GM18861 (cell line): Measurements from ENCODE around the gene ZNF710.
A peak's percentile ranks its signal among the peaks of the same experiment; 100 is the strongest.
"Not testable (repeated sequence)": the region's sequence is repeated elsewhere in the genome, so short reads cannot be mapped to it uniquely, and the experiment has no call there.

Experiments used
- ATAC-seq: cut with Tn5 transposase; IDR thresholded peaks from one replicate; pipeline ENCODE4 v1.9.1; 2021; ENCODE audit not compliant: unreplicated experiment

Gene ZNF710

DNA sequence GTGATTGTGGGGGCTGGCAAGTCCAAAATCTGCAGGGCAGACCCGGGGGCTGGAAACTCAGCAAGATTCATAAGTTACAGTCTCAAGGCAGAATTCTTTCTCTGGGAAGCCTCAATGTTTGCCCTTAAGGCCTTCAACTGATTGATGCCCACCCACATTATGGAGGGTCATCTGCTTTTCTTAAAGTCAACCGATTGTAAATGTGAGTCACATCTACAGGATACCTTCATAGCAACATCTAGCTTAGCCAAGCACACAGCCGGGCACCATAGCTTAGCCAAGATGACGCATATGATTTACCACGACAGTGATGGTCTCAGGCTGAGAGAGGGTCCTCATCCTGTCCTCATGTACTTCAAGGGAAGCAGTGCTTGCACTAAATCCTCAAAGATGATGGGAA is 57.7 kb downstream of the ZNF710 start:
- ATAC-seq = no peak

DNA sequence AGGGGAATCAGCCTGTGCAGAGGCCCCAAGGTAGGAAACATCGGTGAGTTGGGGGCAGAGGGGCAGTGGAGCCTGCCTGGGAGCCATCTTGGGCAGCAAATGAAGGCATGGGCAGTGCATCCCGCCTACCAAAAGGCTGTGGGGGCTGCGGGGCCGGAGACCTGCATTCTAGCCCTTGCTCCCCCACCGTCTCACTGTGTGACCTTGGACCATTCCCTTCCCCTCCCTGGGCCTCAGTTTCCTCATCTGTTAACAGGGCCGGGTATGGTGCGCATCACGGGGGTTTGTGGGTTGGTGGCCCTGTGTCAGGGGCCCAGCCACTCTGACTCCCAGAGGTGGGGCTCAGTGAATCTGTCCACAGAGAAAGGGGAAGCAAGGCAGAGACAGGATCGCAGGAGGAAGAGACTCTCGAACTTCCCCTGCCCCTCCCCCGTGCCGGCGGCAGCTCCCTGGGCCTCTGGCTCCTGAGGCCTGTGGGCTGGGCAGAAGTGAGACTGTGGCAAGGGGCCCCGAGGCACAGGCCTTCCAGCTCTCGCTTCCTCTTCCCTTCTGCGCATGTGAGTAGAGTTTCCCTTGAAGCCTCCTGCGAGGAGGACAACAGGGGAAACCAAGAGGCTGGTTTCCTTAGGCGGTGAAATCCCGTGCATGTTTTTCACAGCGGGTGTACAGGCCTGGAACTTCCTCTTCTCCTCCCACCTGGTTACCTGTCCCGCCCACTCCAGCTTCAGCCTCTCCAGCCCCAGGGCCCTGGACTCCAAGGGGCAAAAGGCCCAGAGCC is 58.3 kb downstream of the ZNF710 start:
- ATAC-seq = peak; percentile 90

DNA sequence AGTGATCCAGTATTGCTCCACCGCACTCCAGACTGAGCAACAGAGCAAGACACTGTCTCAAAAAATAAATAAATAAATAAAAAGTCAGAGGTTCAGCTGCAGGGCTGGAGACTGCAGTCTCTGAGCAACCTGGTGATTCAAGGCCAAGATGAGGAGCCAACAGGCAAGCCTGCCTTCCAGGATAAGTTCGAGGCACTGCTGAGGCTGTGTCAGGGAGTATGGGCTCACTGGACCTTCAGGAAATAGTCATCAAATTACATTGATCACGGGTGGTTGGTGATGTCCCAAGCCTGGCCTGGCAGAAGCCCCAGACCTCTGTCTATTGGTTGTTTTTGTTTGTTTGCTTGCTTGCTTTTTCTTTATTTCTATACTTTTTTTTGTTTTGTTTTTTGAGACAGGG is 59.7 kb downstream of the ZNF710 start:
- ATAC-seq = no peak

DNA sequence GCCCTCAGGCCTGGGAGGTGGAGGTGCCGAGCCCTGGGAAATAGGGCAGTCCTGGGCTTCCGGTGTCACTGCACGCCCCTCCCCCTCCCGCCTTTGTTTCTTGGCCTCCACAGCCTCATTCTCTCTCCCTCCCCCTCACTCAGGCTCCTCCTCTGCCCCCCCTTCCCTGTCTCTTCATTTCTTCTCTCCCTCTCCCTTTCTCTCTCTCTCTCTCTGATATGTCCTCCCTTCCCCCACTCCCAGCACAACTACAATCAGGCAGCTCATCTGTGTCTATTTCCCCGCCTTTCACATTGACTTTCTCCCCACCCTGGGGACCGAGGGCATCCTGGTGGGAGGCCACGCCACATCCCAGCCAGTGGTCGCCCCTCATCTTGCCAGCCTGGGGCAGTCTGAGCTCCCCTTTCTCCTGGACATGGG is 60.9 kb downstream of the ZNF710 start:
- ATAC-seq = no peak

DNA sequence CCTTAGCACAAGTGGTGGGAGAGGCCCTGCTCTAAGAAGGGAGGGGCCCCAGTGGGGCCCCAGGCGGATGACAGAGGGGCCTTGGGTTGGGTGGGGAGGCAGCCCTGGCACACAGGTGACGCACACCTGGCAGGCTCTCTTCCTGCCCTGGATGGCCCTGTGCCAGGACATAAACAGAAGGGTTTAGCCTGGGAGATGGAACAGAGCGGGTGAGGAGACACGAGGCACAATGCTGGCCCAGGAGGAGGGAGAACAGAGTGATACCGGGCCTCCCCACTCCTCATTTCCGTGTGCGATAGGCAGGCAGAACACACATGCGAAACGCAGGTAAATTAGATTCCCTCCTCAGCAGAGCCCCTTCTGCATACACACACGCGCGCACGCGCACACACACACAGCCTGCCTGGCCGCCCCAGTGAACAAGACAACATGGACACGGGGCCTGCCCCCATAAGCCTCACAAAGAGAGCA is 61.4 kb downstream of the ZNF710 start:
- no peak for ATAC-seq

DNA sequence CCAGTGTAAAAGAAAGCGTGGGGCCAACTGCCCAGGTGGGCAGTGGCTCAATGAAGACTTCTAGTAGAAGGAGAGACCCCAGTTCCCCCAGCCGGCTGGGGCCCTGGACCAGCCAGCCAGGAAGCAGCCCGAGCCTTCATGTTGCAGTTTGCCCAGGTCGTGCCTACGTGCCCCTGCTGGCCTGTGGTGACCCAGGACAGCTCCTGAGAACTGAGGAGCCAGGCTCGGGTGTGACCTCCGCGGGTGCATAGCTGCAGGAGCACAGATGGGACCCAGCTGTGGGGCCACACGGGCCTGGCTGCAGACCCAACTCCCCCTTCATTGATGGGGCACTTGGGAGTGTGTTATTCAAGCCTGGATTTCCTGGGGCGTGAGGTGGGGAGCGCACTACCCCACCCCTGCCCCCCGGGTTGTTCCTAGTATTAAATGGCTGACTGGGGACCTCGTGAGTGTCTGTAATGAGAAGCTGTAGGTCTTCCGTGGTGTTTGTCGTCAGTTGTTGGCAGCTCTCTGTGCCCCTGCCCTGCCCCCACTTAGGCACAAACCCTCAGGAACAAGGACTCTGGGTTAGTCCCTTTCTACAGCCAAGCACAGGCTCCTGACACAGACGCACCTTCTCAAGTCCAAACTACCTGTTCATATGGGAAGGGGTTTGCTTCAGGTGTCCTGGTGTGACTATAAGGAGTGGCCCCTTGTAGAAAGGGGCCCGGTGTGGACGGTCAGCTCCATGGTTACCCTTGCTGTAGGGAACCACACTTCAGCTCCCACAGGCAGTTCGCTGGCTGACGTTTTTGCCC is 62.0 kb downstream of the ZNF710 start:
- ATAC-seq = no peak

DNA sequence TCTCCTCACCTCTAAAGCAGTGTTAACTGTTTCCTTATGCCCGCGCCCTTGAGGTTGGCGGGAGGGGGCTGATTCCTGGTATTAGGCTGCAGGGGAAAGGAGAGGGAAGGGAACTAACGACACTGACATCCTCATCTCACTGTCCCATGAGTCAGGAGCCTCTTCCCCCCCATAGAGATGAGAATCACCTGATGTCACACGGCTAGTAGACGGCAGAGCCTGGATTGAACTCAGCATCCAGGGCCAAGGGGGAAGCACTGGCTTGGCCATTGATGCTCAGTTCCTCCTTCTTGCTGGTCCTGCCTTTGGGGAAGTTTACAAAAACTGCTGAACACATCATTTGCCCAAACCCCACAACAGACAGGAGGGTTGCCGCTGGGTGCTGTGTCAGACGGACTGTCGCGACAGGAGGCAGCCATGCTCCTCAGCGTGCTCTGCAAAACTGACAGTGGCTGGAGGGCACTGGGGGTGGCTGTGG is 62.7 kb downstream of the ZNF710 start:
- no peak for ATAC-seq

DNA sequence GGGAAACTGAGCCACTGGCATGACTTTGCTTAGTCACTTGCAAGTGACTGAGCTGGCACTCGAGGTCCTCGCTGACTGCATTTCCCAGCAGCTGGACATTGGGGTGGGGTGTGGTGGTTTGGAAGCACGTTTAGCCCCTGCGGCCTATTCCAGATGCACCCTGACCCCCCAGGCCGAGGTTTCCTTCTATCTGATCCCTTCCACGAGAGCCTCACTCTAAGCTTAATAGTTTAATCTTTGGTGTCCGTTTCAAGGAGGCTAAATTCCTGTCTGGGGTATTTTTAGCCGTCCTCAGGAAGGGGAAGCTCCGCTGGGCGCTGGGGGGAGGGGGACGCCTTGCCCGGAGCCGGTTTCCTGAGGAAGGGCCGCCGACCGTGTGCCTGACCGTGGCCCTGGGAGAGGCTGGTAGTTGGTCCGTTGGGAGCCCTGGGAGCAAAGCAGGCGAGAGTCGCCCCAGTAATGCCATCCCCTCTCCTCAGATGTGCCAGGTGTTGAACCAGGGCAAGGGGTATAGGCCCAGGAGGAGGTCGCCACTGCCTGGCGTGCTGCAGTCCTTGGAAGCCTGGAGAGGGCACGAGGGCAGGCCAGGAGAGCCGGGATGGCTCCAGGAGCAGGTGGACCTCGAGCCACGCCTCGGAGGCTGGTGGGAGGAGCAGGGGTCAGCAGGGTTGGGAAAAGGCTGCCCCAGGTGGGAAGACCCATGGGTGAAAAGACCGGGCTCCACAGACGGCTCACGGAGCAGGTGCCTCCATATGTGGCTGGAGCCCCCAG is 64.0 kb downstream of the ZNF710 start:
- no peak for ATAC-seq

DNA sequence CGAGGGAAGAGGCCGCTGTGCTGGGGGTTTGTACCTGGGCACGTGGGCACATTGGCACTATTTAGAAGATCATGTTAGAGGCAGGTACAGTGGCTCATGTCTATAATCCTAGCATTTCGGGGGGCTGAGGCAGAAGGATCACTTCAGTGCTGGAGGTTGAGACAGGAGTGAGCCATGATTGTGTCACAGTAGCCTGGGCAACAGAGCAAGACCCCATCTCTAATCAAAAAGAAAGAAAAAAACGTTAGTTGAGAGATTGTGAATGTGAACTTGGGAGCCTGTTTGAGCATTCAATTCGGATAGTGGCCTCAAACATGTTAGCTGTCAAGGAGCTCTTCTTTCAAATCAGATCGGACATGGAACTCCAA is 64.5 kb downstream of the ZNF710 start:
- ATAC-seq = no peak

DNA sequence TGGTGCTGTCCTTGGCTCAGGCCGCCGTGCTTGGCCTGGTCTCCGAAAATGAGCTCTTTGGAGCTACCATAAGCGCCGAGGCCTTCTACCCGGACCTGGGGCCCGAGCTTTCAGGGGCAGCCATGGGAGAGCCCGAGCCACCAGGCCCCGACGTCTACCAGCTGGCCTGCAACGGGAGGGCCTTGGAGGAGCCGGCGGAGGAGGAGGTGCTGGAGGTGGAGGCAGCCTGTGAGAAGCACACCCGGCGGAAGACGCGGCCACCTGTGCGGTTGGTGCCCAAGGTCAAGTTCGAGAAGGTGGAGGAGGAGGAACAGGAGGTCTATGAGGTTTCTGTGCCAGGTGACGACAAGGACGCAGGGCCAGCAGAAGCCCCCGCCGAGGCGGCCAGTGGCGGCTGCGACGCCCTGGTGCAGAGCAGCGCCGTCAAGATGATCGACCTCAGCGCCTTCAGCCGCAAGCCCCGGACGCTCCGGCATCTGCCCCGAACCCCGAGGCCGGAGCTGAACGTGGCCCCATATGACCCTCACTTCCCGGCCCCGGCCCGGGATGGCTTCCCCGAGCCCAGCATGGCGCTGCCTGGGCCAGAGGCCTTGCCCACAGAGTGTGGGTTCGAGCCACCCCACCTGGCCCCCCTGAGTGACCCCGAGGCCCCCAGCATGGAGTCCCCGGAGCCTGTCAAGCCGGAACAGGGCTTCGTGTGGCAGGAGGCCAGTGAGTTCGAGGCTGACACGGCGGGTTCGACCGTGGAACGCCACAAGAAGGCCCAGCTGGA is 66.2 kb downstream of the ZNF710 start:
- ATAC-seq = no peak

DNA sequence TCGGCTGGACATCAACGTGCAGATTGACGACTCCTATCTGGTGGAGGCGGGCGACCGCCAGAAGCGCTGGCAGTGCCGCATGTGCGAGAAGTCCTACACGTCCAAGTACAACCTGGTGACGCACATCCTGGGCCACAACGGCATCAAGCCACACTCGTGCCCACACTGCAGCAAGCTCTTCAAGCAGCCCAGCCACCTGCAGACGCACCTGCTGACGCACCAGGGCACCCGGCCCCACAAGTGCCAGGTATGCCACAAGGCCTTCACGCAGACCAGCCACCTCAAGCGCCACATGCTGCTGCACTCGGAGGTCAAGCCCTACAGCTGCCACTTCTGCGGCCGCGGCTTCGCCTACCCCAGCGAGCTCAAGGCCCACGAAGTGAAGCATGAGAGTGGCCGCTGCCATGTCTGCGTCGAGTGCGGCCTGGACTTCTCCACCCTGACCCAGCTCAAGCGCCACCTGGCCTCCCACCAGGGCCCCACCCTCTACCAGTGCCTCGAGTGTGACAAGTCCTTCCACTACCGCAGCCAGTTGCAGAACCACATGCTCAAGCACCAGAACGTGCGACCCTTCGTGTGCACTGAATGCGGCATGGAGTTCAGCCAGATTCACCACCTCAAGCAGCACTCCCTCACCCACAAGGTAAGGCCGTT is 67.0 kb downstream of the ZNF710 start:
- no peak for ATAC-seq

DNA sequence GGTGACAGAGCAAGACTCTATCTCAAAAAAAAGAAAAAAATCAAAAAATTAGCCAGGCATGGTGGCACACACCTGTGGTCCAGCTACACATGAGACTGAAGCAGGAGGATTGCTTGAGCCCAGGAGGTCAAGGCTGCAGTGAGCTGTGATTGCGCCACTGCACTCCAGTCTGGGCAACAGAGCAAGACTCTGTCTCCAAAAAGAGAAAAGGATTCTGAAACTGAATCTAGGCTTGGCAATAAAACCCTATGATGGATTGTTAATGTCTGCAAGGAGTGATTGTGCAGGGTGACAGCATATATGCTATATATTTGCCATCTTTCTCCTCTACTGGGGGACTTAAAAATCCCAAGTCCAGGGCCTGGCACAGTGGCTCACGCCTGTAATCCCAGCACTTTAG is 69.5 kb downstream of the ZNF710 start:
- ATAC-seq = not testable (repeated sequence)

DNA sequence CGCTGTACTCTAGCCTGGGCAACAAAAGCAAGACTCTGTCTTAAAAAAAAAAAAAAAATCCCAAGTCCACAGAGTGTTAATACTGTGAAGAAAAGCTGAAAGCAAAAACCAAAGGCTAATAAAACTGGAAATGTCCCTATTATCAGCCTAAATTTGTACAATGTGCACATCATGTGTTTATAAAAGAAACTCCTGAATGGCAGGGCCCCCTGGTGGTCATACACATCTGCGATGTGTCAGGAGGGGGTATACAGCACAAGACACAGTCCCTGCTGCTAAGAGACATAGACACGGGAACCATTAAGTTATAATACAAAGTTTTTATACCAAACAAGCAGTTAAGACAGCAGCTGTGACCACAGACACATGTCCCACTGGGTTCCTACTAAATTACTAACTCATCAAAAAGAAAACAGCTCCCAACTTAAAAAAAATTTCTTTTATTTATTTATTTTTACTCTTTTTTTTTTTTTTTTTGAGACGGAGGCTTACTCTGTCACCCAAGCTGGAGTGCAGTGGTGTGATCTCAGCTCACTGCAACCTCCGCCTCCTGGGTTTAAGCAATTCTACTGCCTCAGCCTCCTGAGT is 70.2 kb downstream of the ZNF710 start:
- ATAC-seq = no peak

DNA sequence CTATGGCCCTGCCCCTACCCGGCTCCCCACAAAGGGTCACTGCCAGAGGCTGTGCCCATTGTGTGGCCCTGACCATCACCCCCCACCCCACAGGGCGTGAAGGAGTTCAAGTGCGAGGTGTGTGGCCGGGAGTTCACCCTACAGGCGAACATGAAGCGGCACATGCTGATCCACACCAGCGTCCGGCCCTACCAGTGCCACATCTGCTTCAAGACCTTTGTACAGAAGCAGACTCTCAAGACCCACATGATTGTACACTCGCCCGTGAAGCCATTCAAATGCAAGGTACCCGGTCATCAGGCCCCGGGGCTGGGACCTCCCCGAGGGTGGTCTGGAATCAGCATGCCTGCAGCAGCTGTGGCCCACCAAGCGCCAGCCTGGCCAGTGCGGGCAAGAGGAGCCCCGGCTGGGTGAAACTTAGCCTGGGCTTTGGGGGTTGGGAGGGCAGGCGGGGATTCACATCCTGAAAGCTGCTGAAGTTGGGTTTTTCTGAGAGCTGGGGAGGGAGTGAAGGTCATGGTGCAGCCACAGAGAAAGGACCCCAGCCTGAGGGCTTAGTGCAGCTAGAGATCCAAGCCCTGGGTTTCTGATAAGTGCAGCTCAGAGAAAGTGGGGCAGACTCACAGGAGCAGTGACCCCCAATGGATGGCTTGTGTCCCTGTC is 72.0 kb downstream of the ZNF710 start:
- no peak for ATAC-seq

DNA sequence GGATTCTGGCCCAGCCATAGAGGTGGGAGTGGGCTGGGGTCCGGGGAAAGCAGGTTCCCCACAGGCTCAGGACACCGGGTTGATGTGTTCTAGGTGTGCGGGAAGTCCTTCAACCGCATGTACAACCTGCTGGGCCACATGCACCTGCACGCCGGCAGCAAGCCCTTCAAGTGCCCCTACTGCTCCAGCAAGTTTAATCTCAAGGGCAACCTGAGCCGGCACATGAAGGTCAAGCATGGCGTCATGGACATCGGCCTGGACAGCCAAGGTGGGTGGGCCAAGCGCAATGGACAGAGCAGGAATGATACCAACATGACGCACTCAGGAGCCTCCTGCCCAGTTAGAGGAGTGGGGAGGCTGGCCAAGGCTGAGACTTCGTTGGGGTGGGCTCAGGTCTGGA is 72.9 kb downstream of the ZNF710 start:
- ATAC-seq = no peak

DNA sequence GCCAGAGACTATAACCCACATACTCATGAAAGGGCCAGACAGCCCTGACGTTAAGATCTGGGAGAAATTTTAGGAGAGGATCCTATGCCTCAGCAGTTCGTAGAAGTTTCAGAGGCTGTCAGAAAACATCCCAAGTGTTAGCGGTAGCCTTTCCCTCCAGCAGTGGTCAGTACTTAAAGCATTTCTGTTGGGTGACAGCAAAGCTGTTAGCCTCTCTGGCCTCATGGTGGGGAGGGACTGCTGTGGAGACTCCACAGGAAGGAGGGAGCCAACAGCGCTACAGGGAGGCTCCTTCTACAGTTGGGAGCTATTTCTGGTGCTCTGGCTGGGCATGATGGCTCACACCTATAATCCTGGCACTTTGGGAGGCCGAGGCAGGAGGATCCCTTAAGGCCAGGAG is 73.8 kb downstream of the ZNF710 start:
- no peak for ATAC-seq

DNA sequence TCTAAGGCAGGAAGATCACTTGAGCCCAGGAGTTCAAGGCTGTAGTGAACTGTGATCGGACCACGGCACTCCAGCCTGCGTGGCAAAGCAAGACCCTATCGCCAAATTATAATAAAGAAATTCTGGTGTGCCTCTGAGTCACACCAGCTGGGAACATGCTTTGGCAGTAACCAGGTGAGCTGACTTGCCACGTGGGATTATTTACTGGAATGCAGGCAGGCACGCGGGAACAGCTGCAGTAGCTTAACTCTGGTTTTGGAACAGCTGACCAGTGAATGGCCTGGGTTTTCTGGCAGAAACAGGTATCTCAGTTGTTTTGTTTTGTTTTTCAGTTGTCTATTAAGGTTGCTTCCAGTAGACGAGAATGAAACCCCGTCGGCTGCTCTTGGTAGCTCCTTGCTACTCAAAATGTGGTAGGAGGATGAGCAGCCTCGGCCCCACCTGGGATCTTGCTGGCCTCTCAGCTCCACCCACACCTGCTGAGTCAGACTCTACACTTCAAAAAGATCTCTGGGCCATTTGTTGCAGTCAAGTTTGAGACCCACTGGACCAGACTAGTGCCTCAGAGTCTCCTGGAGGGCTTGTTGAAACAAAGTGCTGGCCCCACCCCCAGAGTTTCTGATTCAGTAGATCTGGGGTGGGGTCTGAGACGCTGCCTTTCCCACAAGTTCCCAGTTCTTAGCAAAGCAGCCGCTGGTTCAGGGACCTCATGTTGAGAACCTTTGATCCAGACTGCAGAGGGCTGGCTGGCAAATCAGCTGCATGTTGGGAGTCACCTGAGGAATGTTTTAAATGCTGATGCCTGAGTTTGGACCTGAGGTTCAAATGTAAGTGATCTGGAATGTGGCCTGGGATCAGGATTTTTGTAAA is 74.5 kb downstream of the ZNF710 start:
- ATAC-seq = no peak

DNA sequence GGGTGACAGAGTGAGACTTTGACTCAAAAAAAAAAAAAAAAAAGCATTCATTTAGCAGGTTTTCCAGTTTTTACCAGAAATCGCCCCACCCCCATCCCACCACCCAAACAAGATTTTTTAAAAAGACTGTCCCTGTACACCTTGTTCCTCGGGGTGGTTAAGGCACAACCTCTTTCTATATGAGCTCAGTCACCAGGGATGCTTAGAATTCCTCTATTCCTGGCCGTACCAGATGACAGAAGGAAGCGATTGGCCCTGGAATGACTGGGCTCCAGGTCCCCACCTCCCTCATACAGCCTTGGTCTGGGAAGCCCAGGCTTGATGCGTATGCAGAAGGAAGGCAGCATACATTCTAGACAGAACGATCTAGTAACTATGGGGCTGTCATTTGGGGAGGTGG is 75.6 kb downstream of the ZNF710 start:
- ATAC-seq = no peak
